GM19455 (cell line): ENCODE data around the gene RNF224.
"Not testable (repeated sequence)": the region's sequence is repeated elsewhere in the genome, so short reads cannot be mapped to it uniquely, and the experiment has no call there.

Source experiments
- ATAC-seq: cut with Tn5 transposase; IDR thresholded peaks from one replicate; pipeline ENCODE4 v1.9.1; 2021; ENCODE audit not compliant: unreplicated experiment

RNF224 gene

DNA sequence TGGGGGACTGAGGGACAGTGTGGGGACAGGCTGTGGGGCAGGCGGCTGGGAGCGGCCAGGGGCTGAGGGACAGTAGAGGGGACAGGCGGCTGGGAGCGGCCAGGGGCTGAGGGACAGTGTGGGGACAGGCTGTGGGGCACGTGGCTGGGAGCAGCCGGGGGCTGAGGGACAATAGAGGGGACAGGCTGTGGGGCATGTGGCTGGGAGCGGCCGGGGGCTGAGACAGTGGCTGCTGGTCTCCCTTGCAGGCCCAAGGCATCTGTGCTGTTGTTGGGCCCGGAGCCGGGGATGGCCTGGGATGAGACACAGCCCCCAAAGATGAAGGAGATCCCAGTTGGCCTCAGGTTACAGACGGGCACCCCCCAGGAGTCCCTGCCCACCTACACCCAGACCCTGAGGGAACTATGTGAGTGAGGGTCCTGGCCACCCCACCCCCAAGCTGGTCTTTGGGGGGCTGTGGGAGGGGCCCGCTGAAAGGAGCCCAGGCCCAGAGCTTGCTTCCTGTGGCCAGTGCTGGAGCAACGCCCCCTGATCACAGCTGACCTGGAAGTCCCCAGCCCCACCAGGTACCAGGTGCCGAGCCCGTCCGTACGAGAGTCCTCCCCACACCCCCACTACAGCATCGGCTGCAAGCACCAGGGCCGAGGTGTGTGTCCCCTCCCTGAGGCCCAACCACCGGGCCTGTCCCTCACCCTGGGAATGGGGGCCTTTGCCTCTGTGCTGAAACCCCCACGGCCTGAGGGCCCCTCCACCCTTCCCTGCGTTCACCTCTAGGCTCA, 24.4 kb downstream of the RNF224 start:
- no peak for ATAC-seq

DNA sequence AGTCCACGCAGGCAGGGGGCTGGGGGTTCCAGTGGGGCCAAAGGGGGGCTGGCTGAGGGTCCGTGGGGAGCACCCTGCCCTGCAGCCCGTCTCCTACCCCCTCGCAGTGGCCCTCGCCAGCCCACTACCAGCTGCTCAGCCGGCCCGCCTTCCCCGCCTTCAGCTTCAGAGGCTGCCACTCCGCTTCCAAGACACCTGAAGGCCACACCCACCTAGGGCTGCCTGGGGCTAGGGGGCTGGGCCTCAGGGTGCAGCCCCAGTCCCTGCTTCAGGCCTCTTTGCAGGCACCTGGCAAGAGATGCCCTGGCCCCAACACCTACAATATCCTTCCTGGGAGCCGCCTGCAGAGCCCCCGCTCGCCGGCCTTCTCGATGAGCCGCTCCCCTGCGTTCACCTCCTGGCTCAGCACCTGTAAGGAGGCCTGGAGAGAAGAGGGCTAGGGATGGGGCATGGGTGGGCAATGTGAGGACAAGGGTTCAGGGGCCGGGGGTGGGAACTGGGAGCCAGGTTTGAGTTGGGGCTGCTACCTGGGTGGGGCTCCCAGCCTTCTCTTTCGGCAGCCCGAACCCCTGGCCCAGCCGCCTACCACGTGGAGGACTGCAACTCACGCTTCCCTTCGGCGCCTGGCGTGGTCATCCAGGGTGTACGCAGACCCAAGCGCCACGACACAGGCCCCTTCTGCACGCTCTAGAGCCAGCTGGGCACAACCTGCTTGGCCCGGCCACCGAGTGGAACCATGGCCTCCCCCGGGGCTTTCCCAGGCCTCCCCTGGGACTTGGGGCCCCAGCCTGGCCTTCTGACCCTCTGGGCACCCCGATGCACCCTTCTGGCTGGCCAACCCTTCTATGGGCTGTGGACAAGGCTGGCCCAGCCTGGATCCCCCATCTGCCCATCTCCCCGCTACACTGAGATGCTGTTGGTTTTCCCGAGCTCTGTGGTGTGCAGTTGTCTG, 25.5 kb downstream of the RNF224 start:
- ATAC-seq, result no peak

DNA sequence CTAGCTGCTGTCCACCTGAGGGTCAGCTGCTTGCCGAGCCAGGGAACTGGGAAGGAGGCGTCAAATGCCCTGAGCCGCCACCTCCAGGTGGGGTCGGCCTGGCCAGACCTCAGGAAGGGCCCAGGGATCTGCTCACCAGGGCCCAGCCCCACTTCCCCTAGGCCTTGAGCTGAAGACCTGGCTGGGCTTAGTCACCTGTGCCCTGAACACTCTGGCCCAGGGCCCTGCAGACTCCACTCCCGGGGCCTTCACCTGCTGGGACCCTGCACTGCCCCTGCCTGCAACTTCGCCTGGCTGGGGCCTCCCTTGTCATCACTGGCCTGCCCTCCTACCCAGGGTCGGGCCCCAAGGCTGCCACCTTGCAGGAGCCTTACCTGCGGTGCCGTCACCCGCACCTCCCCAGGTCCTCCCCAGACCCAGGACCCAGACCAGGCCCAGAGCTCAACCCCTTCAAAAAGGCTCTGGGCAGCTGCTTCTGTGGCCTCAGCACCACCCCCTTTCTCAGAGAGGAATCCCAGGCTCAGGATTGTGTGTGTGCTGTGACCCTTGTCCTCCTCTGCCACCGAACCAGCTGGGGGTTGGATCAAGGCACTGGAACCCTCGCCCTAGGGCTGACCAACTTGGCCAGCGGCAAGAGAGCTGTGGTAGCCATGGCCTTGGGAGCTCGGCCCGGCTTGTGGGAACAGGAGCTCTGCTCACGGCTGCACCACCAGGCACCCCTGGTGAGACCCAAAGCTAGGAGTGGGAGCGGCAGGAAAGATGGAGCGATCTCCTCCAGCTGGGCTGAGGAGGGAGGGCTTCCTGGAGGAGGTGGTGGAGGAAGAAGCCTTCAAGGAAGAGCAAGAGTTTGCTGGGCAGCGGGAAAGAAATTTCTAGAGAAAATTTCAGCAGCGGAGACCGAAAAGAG, 26.7 kb downstream of the RNF224 start:
- ATAC-seq, result no peak

DNA sequence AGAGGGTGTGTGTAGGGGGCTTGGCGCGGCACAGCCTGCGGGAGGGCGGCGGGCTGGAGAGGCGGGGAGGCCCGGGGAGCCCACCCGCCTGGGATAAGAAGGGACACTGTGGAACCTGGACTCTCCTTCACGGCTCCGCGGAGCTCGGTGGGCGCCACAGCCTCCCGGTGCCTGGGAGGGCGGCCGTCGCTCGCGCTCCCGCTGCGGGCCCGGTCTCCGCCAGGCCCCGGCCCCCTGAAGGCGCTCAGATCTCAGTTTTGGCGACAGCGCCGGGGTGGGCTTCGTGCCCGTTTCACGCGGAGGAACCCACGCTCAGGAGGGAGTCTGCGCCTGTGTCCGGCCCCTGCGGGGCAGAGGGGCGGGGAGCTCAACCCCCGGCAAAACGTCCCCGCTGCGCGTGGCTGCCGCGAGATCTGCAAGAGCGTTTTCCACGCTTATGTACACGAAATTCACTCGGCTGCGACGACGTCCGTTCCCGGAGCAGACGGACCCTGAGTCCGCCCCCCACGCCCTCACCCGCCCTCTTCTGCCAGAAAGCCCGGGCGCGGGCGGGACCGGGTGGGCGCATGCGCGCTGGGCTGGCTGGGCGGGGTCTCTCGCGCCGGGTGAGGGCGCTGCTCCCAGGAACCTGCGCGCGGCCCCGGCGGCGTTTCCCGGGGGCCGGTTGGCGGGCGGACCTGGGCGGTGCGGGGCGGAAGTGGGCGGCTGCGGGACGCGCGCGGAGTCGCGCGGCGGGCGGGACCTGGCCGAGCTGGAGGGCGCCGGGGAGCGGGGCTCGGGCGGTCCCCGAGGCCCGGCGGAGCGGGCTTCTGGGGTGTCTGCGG, 27.5 kb downstream of the RNF224 start, which contains the start of gene NELFB:
NELFB (plus strand) TSS at position 704 of the 824 bp plus-strand sequence.
- peak; percentile 67 for ATAC-seq

DNA sequence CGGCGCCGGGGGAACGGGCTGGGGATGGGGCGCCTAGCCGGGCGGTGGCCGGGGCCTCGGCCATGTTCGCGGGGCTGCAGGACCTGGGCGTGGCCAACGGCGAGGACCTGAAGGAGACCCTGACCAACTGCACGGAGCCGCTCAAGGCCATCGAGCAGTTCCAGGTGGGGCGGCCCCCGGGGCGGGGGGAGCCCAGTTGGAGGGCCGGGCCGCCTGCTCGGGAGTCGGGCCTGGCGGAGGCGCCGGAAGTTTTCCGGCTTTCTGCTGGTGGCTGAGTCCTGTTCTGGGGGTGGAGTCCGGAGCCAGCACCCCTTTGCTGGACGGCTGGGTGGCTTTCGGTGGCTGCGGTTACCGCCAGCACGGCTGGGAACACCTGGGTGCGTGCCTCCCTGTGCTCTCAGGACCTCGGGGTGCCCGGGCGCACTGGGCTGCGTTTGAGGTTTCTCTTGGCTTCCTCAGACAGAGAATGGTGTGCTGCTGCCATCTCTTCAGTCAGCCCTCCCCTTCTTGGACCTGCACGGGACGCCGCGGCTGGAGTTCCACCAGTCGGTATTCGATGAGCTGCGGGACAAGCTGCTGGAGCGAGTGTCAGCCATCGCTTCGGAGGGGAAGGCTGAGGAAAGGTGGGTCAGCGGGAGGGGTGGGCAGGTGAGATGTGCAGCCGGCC, 28.3 kb downstream of the RNF224 start:
- ATAC-seq, result no peak

DNA sequence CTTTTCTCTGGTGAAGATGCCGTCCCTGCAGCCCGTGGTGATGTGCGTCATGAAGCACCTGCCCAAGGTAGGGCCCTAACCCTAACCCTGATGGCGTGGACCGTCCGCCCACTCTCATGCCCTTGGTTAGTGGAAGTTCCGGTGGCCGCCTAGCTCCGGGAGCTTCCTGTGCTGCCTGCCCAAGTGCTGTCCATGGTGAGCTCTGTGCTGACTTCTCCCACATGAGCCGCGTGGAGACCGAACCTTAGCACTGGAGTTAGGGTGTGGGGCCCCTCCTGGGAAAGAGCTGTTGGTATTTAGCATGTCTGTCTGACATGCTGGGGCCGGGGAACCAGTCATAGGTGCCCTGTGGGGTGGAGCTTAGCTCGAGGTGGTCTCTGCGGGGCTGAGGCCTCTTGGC, 29.1 kb downstream of the RNF224 start:
- ATAC-seq, result no peak

DNA sequence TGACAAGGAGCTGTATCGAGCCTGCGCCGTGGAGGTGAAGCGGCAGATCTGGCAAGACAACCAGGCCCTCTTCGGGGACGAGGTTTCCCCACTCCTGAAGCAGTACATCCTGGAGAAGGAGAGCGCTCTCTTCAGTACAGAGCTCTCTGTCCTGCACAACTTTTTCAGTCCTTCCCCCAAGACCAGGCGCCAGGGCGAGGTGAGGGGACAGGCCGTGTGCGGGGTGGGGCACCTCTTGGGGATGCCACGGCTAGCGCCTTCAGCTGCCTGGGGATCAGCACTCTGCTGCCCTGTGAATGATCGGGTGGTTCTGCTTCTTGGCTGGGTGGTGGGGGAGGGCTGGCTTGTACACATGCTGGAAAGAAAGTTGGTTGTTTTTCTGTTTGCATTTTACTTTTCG, 29.6 kb downstream of the RNF224 start:
- no peak for ATAC-seq

DNA sequence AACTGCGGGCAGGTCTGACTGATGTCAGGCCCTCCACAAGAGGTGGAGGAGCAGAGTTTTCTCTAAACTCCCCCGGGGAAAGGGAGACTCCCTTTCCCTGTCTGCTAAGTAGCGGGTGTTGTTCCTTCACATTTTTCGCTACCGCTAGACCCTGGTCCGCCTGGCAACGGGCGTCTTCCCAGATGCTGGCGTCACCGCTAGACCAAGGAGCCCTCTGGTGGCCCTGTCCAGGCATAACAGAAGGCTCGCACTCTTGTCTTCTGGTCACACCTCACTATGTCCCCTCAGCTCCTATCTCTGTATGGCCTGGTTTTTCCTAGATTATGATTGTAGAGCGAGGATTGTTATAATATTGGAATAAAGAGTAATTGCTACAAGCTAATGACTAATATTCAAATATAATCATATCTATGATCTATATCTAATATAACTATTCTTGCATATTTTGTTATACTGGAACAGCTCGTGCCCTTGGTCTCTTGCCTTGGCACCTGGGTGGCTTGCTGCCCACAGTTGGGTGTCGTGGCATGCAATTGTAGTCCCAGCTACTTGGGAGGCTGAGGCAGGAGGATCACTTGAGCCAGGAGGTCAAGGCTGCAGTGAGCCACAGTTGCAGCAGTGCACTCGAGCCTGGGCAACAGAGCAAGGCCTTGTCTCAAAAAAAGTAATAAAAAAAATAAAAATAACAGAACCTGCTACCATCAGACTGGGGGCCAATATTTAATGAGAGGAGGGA, 35.0 kb downstream of the RNF224 start:
- ATAC-seq, result not testable (repeated sequence)

DNA sequence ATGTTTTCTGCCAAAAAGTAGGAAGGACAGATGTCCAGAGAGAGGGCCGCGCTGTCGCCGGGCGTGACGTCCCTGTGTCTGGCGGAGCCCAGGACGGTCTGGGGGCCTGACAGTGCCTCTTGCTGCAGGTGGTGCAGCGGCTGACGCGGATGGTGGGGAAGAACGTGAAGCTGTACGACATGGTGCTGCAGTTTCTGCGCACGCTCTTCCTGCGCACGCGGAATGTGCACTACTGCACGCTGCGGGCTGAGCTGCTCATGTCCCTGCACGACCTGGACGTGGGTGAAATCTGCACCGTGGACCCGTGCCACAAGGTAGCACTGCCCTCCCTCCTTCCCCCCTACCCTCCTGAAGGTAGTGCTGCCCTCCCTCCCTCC, 35.6 kb downstream of the RNF224 start:
- ATAC-seq, result no peak

DNA sequence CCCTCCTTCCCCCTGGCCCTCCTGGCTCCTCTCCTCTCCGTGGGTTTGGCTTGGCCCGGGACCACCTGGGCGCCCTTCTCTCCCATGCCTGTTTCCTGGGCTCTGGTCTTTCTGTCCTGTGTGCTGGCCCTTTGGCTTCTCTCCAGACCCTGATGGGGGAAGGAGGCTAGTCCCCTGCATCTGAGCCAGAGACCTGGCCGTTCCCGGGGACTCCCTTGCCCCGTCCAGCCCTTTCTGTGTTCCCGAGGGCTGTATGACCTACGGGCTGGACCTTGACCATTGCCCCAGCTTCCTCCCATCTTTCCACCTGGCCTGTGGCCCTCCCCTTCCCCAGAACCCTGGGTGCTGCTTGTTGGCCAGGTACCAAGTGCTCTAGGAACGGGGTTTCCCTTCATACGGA, 36.2 kb downstream of the RNF224 start:
- ATAC-seq, result no peak

DNA sequence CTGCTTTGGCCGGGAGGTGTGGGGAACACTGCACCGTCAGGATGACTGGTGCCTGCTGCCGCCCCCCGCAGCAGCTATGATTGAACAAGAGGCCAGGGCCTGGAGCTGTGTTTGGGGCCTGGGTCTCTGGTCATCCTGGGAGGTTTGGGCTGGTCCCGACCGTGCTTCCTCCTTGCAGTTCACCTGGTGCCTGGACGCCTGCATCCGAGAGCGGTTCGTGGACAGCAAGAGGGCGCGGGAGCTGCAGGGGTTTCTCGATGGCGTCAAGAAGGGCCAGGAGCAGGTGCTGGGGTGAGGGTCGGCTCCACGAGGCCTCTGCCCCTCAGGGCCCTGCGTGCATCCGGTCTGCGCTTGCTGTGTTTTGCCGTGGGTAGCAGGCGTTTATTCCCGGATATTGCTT, 36.8 kb downstream of the RNF224 start:
- ATAC-seq, result no peak

DNA sequence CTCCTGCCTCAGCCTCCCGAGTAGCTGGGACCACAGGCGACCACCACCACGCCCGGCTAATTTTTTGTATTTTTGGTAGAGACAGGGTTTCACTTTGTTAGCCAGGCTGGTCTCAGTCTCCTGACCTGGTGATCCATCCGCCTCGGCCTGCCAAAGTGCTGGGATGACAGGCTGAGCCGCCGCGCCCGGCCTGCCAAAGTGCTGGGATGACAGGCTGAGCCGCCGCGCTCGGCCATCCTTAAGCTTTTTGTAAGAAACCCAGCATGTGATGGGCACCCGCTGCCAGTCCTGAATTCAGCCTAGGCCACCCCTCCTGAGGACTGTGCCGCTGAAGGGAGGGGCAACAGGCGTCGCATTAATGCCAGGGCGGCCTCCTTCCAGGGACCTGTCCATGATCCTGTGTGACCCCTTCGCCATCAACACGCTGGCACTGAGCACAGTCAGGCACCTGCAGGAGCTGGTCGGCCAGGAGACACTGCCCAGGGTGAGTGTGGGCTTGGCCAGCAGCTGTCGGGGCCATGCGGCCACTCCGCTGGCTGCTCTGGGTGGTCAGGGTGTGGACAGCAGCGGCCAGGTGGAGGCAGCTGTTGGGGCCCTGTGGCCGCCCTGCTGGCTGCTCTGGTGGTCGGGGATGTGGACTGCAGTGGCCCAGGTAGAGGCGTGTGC, 38.3 kb downstream of the RNF224 start:
- ATAC-seq, result no peak

DNA sequence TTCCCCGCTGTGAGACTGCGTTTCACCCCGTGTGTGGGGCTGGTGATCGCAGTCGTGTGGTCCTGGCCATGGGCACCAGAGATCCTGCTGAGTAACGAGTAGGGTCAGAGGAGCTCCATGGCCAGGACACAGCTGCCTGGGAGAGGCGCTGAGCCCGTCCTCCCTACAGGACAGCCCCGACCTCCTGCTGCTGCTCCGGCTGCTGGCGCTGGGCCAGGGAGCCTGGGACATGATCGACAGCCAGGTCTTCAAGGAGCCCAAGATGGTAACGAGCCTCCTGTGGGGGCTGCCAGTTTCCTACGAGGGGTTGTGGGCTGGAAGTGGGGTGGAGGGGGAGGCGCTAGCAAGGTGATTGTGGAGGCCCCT, 38.8 kb downstream of the RNF224 start:
- no peak for ATAC-seq

DNA sequence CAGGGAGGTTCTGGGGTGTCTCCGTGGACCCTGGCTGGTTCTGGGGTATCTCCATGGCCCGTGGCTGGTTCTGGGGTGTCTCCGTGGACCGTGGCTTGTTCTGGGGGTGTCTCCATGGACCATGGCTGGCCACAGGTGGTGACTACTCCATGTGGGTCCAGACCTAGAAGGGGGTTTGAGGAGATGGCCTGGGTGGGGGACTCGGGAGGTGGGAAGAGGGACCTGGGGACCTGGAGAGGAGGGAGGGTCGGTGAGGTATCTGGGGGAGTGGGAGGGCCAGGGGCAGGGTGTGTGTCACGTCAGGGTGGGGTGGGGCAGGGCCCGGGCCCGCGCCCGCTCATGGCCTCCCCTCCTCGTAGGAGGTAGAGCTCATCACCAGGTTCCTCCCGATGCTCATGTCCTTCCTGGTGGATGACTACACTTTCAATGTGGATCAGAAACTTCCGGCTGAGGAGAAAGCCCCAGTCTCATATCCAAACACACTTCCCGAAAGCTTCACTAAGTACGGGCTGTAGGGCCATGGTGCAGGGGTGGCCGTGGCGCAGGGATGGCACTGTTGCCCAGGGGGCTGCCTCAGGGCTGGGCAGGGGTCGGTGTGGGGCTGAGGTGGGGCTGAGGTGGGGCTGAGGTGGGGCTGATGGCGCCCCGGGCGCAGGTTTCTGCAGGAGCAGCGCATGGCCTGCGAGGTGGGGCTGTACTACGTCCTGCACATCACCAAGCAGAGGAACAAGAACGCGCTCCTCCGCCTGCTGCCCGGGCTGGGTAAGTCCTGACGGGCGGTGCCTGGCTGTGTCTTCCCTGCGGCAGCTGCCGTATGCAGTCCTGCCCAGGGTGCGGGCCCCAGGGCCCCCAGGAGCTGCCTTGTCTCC, 39.5 kb downstream of the RNF224 start:
- ATAC-seq, result no peak

DNA sequence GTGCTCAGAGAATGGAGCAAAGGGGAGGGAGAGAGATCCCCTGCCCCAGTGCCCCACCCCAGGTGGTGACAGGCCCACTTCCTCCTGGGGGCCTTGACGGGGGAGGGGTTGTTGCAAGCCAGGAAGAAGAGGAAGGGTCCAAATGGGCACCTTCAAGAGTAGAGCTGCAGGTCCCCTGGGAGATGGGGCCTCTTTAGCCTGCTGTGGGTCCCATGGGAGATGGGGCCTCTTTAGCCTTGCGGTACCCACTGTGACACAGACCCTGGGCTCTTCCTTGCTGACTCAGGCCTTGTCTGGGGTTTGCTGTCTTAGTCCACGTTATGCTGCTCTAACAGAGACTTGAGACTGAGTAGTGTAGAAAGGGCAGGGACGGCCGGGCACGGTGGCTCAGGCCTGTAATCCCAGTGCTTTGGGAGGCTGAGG, 40.6 kb downstream of the RNF224 start:
- ATAC-seq, result no peak

DNA sequence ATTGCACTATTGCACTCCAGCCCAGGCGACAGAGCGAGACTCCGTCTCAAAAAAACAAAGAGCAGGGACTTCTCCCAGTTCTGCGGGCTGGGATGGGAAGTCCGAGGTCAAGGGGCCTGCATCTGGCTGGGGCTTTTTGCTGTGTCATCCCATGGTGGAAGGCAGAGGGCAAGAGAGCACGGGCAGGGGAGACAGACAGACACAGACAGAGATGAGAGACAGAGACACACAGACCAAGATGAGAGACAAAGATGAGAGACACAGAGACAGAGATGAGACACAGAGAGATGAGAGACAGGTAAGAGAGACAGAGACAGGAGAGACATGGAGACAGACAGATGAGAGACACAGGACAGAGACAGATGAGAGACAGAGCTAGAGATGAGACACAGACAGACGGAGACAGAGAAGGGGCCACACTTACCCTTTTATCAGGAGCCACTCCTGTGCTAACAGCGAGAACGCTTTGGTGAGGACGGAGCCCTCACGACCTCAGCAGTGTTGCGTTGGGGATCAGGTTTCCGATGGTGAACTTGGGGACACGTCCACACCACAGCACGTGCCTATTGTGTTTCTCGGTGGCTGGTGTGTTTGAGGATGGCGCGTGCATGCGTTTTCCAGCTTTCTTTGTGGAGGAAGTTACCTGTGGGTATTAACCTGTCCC, 41.4 kb downstream of the RNF224 start:
- no peak for ATAC-seq

DNA sequence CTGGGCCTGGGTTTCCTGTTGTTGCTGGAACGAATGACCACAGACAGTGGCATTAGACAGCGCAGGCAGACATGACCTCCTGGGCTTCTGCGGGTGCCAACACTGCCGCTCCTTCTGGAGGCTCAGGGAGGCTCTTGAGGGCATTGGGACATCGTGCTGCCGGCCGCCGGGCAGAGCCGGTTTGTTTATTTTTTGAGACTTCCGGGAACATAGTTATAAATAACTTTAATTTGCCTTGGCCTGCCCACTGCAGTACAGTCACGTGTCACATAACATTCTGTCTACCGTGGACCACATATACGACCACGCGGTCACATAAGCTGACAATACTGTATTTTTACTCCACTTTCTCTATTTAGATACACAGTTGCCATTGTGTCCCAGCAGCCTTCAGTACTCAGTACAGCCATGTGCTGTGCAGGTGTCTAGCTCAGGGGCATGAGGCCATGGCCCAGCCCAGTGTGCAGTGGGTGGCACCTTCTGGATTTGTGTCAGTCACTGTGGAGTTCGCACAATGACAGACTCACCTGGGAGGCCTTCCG, 42.0 kb downstream of the RNF224 start:
- ATAC-seq, result no peak
